ENCODE data around the gene CCDC134. TPM values are rescaled to one million over a fixed set of nuclear protein-coding genes. Genes with fewer than 3 reads are reported as not detected.

Gene CCDC134
- total and polyA plus RNA-seq, 2 of the 8 experiments (the other 6 are each of a cell fraction or from before 2014, with no cell fraction given): 7.7 to 20.0 TPM

DNA sequence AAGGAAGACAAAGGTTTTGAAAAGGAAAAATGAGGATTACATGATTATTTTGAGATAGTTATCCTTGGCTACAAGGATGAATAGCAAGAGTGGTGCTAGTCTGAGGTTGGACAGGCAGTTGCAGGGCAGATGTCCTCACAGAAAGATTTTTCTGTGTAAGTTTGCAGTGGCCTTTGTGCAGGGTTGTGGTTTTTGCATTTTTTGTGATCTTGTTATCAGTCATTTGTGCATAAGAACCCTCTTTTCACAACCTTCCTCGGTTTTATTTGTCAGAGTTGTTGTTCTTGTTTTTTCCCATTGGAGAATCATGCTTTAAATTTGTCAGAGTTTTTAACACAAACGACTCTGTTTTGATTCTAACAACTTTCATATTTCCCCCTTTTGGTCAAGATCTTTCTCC is 1.4 kb downstream of the CCDC134 start (continued):
- TF ChIP-seq, protein P1, sequence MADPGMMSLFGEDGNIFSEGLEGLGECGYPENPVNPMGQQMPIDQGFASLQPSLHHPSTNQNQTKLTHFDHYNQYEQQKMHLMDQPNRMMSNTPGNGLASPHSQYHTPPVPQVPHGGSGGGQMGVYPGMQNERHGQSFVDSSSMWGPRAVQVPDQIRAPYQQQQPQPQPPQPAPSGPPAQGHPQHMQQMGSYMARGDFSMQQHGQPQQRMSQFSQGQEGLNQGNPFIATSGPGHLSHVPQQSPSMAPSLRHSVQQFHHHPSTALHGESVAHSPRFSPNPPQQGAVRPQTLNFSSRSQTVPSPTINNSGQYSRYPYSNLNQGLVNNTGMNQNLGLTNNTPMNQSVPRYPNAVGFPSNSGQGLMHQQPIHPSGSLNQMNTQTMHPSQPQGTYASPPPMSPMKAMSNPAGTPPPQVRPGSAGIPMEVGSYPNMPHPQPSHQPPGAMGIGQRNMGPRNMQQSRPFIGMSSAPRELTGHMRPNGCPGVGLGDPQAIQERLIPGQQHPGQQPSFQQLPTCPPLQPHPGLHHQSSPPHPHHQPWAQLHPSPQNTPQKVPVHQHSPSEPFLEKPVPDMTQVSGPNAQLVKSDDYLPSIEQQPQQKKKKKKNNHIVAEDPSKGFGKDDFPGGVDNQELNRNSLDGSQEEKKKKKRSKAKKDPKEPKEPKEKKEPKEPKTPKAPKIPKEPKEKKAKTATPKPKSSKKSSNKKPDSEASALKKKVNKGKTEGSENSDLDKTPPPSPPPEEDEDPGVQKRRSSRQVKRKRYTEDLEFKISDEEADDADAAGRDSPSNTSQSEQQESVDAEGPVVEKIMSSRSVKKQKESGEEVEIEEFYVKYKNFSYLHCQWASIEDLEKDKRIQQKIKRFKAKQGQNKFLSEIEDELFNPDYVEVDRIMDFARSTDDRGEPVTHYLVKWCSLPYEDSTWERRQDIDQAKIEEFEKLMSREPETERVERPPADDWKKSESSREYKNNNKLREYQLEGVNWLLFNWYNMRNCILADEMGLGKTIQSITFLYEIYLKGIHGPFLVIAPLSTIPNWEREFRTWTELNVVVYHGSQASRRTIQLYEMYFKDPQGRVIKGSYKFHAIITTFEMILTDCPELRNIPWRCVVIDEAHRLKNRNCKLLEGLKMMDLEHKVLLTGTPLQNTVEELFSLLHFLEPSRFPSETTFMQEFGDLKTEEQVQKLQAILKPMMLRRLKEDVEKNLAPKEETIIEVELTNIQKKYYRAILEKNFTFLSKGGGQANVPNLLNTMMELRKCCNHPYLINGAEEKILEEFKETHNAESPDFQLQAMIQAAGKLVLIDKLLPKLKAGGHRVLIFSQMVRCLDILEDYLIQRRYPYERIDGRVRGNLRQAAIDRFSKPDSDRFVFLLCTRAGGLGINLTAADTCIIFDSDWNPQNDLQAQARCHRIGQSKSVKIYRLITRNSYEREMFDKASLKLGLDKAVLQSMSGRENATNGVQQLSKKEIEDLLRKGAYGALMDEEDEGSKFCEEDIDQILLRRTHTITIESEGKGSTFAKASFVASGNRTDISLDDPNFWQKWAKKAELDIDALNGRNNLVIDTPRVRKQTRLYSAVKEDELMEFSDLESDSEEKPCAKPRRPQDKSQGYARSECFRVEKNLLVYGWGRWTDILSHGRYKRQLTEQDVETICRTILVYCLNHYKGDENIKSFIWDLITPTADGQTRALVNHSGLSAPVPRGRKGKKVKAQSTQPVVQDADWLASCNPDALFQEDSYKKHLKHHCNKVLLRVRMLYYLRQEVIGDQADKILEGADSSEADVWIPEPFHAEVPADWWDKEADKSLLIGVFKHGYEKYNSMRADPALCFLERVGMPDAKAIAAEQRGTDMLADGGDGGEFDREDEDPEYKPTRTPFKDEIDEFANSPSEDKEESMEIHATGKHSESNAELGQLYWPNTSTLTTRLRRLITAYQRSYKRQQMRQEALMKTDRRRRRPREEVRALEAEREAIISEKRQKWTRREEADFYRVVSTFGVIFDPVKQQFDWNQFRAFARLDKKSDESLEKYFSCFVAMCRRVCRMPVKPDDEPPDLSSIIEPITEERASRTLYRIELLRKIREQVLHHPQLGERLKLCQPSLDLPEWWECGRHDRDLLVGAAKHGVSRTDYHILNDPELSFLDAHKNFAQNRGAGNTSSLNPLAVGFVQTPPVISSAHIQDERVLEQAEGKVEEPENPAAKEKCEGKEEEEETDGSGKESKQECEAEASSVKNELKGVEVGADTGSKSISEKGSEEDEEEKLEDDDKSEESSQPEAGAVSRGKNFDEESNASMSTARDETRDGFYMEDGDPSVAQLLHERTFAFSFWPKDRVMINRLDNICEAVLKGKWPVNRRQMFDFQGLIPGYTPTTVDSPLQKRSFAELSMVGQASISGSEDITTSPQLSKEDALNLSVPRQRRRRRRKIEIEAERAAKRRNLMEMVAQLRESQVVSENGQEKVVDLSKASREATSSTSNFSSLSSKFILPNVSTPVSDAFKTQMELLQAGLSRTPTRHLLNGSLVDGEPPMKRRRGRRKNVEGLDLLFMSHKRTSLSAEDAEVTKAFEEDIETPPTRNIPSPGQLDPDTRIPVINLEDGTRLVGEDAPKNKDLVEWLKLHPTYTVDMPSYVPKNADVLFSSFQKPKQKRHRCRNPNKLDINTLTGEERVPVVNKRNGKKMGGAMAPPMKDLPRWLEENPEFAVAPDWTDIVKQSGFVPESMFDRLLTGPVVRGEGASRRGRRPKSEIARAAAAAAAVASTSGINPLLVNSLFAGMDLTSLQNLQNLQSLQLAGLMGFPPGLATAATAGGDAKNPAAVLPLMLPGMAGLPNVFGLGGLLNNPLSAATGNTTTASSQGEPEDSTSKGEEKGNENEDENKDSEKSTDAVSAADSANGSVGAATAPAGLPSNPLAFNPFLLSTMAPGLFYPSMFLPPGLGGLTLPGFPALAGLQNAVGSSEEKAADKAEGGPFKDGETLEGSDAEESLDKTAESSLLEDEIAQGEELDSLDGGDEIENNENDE (IDR thresholded peaks at IDR 0.05; ENCODE audit: insufficient replicate concordance, low read length): no peak
- TF ChIP-seq CHD2 (IDR thresholded peaks at IDR 0.05; ENCODE audit: low read length) (no peak), EGR1 (IDR thresholded peaks at IDR 0.05; ENCODE audit: borderline replicate concordance, low read depth, low read length) (no peak), EZH2 (IDR thresholded peaks at IDR 0.05; ENCODE audit: low read depth, low read length, severe bottlenecking) (no peak), TAF7 (optimal IDR thresholded peaks at IDR 0.05; ENCODE audit: borderline replicate concordance, low read depth, low read length) (no peak), JUN (IDR thresholded peaks at IDR 0.05; ENCODE audit: low read depth, low read length) (no peak), YY1 (IDR thresholded peaks at IDR 0.05; ENCODE audit: low read depth, low read length) (no peak), NANOG (IDR thresholded peaks at IDR 0.05; ENCODE audit: insufficient read depth, low read depth, low read length, poor library complexity, severe bottlenecking) (no peak), ZNF274 (IDR thresholded peaks at IDR 0.05; ENCODE audit: borderline replicate concordance, extremely low read depth, low read length) (no peak), BRCA1 (IDR thresholded peaks at IDR 0.05; ENCODE audit: low read depth, low read length) (no peak), CBX8 (IDR thresholded peaks at IDR 0.05; ENCODE audit: borderline replicate concordance, low read depth, low read length) (no peak), SAP30 (IDR thresholded peaks at IDR 0.05; ENCODE audit: insufficient read depth, insufficient replicate concordance, low read length) (no peak)

Data from H1 (cell line).